ENCODE measurements around the gene HAPLN1. TPM values are rescaled to one million over a fixed set of nuclear protein-coding genes. Genes with fewer than 3 reads are reported as not detected.

HAPLN1 gene
- total RNA-seq, 2 donors from 2014 or later = 0.12 to 0.19 TPM

- no peaks in the 10 kb centered on the region for H3K4me1 ChIP-seq
- DNase-seq (ENCODE audit: low spot score) = no peak
- H3K36me3 ChIP-seq = no peaks in the 10 kb centered on the region
- peaks cover 0 to 19% of the 10 kb centered on the region in 2 donors for H3K9me3 ChIP-seq
- TF ChIP-seq CTCF (IDR thresholded peaks at IDR 0.05) = no peak
- H3K27ac ChIP-seq = no peak overlapping the region
- no peaks in the 10 kb centered on the region for H3K27me3 ChIP-seq
- no peak overlapping the region for H3K4me3 ChIP-seq
Observed at GRCh38 chr5:83614841-83615240, 105.8 kb downstream of the HAPLN1 start.

GRCh38 chr5:83608122-83608521 is 112.5 kb downstream of the HAPLN1 start:
- Histone ChIP-seq H3K9me3 (no peaks in the 10 kb centered on the region), H3K27ac (no peak overlapping the region), H3K27me3 (no peaks in the 10 kb centered on the region), H3K4me1 (no peaks in the 10 kb centered on the region), H3K4me3 (no peak overlapping the region), H3K36me3 (no peaks in the 10 kb centered on the region)
- peak; percentile 22 to 54 for TF ChIP-seq CTCF (IDR thresholded peaks at IDR 0.05)
- no peak for DNase-seq (ENCODE audit: low spot score)

- H3K27ac ChIP-seq = no peak overlapping the region
- H3K36me3 ChIP-seq = no peaks in the 10 kb centered on the region
- no peak overlapping the region for H3K4me3 ChIP-seq
- TF ChIP-seq CTCF (IDR thresholded peaks at IDR 0.05) = no peak
- H3K27me3 ChIP-seq = no peaks in the 10 kb centered on the region
- H3K9me3 ChIP-seq = no peaks in the 10 kb centered on the region
- H3K4me1 ChIP-seq = no peaks in the 10 kb centered on the region
- no peak for DNase-seq (ENCODE audit: low spot score)
Observed at GRCh38 chr5:83595217-83595616, 125.4 kb downstream of the HAPLN1 start.

- no peaks in the 10 kb centered on the region for H3K36me3 ChIP-seq
- no peaks in the 10 kb centered on the region for H3K27me3 ChIP-seq
- DNase-seq (ENCODE audit: low spot score) = no peak
- H3K4me3 ChIP-seq = no peak overlapping the region
- H3K4me1 ChIP-seq = no peaks in the 10 kb centered on the region
- no peak overlapping the region for H3K27ac ChIP-seq
- no peak for TF ChIP-seq CTCF (IDR thresholded peaks at IDR 0.05)
- no peaks in the 10 kb centered on the region for H3K9me3 ChIP-seq
Observed at GRCh38 chr5:83590966-83591365, 129.7 kb downstream of the HAPLN1 start.

- TF ChIP-seq CTCF (IDR thresholded peaks at IDR 0.05) = no peak
- Histone ChIP-seq H3K27me3 (no peaks in the 10 kb centered on the region), H3K27ac (no peak overlapping the region), H3K36me3 (no peaks in the 10 kb centered on the region), H3K4me1 (no peaks in the 10 kb centered on the region), H3K4me3 (no peak overlapping the region), H3K9me3 (no peaks in the 10 kb centered on the region)
- DNase-seq (ENCODE audit: low spot score) = no peak
Observed at GRCh38 chr5:83589786-83590185, 130.9 kb downstream of the HAPLN1 start.

Other genes with a start within 250 kb of the HAPLN1 start
- 100 to 1,000 TPM in 1 of 2 donors, 10 to 100 TPM in 1; 72.0 to 139 TPM for gene VCAN, start 249.1 kb downstream of the HAPLN1 start, total RNA-seq